ENCODE results near the gene WDR38. TPM values are rescaled to one million over a fixed set of nuclear protein-coding genes. Genes with fewer than 3 reads are reported as not detected.

Gene WDR38
- total RNA-seq: not detected in 2 replicates

GRCh38 chr9:124852829-124853531 is at the start of gene WDR38:
Gene WDR38, plus strand, starts transcription at chr9:124853460. Its CDS starts 72 bp downstream, at chr9:124853532.

GRCh38 chr9:124861342-124862229 is 8.3 kb downstream of the WDR38 start, which contains the start of the genes ARPC5L and RPL35:
Gene ARPC5L, plus strand, starts transcription at chr9:124862130. Its CDS starts 7,161 bp downstream, at chr9:124869291.
Gene RPL35, minus strand, starts transcription at chr9:124861957. Its CDS starts 45 bp downstream, at chr9:124861912.

Other genes with a start within 250 kb of the WDR38 start
- 0.26 and 0.47 TPM in 2 replicates for gene NR6A1, start 82.1 kb upstream of the WDR38 start, total RNA-seq
- 5.7 and 7.4 TPM in 2 replicates for gene OLFML2A, start 76.3 kb upstream of the WDR38 start, total RNA-seq
- gene RPL35, start 8.5 kb downstream of the WDR38 start, total RNA-seq: 2,714 and 5,006 TPM in 2 replicates
- 11.0 and 11.5 TPM in 2 replicates for gene ARPC5L, start 8.7 kb downstream of the WDR38 start, total RNA-seq
- 6.7 and 9.8 TPM in 2 replicates for gene GOLGA1, start 87.6 kb downstream of the WDR38 start, total RNA-seq